Ovary (tissue), 9 donors: ENCODE results near the gene ACSS1. TPM values are rescaled to one million over a fixed set of nuclear protein-coding genes. Genes with fewer than 3 reads are reported as not detected.

Experiments
- DNase-seq, 5 donors: peaks; one replicate each; pipeline ENCODE4 v3.0.0-alpha.2; 2019 to 2020
- H3K27ac ChIP-seq, 2 donors: fragments of 200-600 bp; one replicate each; pipeline versions ENCODE4 v1.5.1 to v1.8.0; 2019 to 2022
- H3K27me3 ChIP-seq: fragments of 200-600 bp; one replicate; pipeline ENCODE4 v1.8.0; 2022
- H3K36me3 ChIP-seq: fragments of 200-600 bp; sonication (generic); one replicate; pipeline ENCODE4 v1.5.1; 2019
- H3K4me1 ChIP-seq: one replicate; pipeline ENCODE4 v1.8.1; 2013; ENCODE audit warnings: mild to moderate bottlenecking, moderate library complexity; ENCODE audit not compliant: insufficient read depth
- H3K4me3 ChIP-seq: fragments of 200-600 bp; sonication (generic); one replicate; pipeline ENCODE4 v1.5.1; 2017
- H3K9me3 ChIP-seq, 2 donors: fragments of 200-600 bp in 1 of 2; sonication (generic) in 1 of 2; one replicate each; pipeline versions ENCODE4 v1.5.1 to v1.8.1; 2013 to 2019; ENCODE audit warnings: mild to moderate bottlenecking in 1 of 2, moderate library complexity in 1 of 2
- CTCF ChIP-seq, 3 donors: fragments of 450-650 bp in 2 of 3; fragments of 200-600 bp in 1 of 3; IDR thresholded peaks; one replicate each; pipeline versions ENCODE4 v1.5.1 to v1.8.0; 2016 to 2022; ENCODE audit warnings: antibody characterized with exemption in 3 of 3, mild to moderate bottlenecking in 1 of 3
- EP300 ChIP-seq: sonication (generic); formaldehyde crosslinking; IDR thresholded peaks from one replicate; pipeline ENCODE4 v1.6.1; 2017; ENCODE audit warnings: antibody characterized with exemption
- POLR2A ChIP-seq: fragments of 450-650 bp; IDR thresholded peaks from one replicate; pipeline ENCODE4 v1.6.1; 2017; ENCODE audit warnings: antibody characterized with exemption, mild to moderate bottlenecking, moderate library complexity
- WGBS, 3 donors: extraction: QIAGEN DNeasy Blood & Tissue Kit in 1 of 3; methylation state at CpG; one replicate each; pipeline versions ENCODE4 v1.1.5 to v1.1.7; 2013 to 2017; 5-methylcytosine and 5-hydroxymethylcytosine counted together
- intact Hi-C, 4 donors: fragments of 100-400 bp; cut with DNase I; formaldehyde crosslinking; loops; one replicate each; pipeline versions ENCODE4 v1.11.0 to v1.15.1; 2022 to 2023
- polyA plus RNA-seq, 2 donors: library from polyadenylated mRNA; stranded (reverse); fragments of 200-250 nt in 1 of 2; fragments of 350-450 nt in 1 of 2; fragmentation: Illumina TruSeq in 1 of 2; extraction: RNeasy Lipid Tissue Mini Kit (QIAGEN cat#74804) in 1 of 2; gene quantifications; one replicate each; pipeline ENCODE4 v1.2.3, GENCODE V29; 2013 to 2014
- total RNA-seq, 7 donors: library from RNA; depleted of rRNA in 2 of 7; stranded (reverse); fragments of >200 nt in 2 of 7; fragmentation: NEBNext Ultra II Directional in 3 of 7; extraction: Animal tissue kit (Norgen Biotek cat#: 25700) in 3 of 7; gene quantifications; one replicate each; pipeline versions ENCODE4 v1.1.0 to v1.2.4, GENCODE V29; 2016 to 2023
- donor health status: DM: no; HTN: no; CAD: no; lungs with moderate emphysema.
- donor health status: DM: no; HTN: no; CAD: no.
- donor health status: Bipolar disorder and iron deficiency.
- donor health status: DM: yes; HTN: yes; CAD: no.
- donor health status: DM: no; HTN: no; CAD: no.
- donor health status: DM: yes; HTN: yes; CAD: no.

Gene ACSS1
- total and polyA plus RNA-seq, 9 donors: 13.1 to 37.0 (median 29.0) TPM

GRCh38 chr20:25061103-25061799 is 3.3 kb upstream of the ACSS1 start:
- WGBS, 3 donors: 83 to 86% (median 85%) methylated on average over 7 of the region's 7 CpGs
- no peak for TF ChIP-seq POLR2A
- TF ChIP-seq CTCF (IDR thresholded peaks at IDR 0.05): no peak
- TF ChIP-seq EP300: no peak
- Histone ChIP-seq H3K4me3 (no peak overlapping the region), H3K4me1 (peaks cover 12% of the 10 kb centered on the region), H3K27ac (no peak overlapping the region), H3K27me3 (no peaks in the 10 kb centered on the region), H3K36me3 (no peaks in the 10 kb centered on the region), H3K9me3 (no peaks in the 10 kb centered on the region)
- intact Hi-C loops: loop anchor here in 1 of 4 donors (10.0 kb wide), 1 partner anchor 344 kb away; the partner anchor contains the start of gene GINS1
- DNase-seq: peak in 1 of 5 donors; percentile 7

- no peaks in the 10 kb centered on the region for H3K36me3 ChIP-seq
- no peaks in the 10 kb centered on the region for H3K27me3 ChIP-seq
- no peaks in the 10 kb centered on the region for H3K9me3 ChIP-seq
- 80 to 89% (median 82%) methylated on average over 7 to 8 of the region's 8 CpGs for WGBS, 3 donors
- peaks cover 24% of the 10 kb centered on the region for H3K4me1 ChIP-seq
- intact Hi-C loops: loop anchor here (2.0 to 10.0 kb wide), 5 partner anchors 67 to 1705 kb away; partner anchors contain the start of genes ABHD12 (in 1 of the 4), APMAP (in 1 of the 4), GINS1 (in 1 of the 4) and NXT1 (in 1 of the 4)
- TF ChIP-seq POLR2A (no peak), CTCF (IDR thresholded peaks at IDR 0.05) (no peak), EP300 (no peak)
- H3K4me3 ChIP-seq: no peak overlapping the region
- no peak overlapping the region for H3K27ac ChIP-seq
- DNase-seq: peak in 1 of 5 donors; percentile 23
Observed at GRCh38 chr20:25059866-25060465, 2.0 kb upstream of the ACSS1 start.

- Histone ChIP-seq H3K4me3 (peak overlapping the region; percentile 80), H3K9me3 (no peaks in the 10 kb centered on the region), H3K27ac (peak overlapping the region in 1 of 2 donors; percentile 74), H3K4me1 (peaks cover 30% of the 10 kb centered on the region), H3K36me3 (no peaks in the 10 kb centered on the region), H3K27me3 (no peaks in the 10 kb centered on the region)
- TF ChIP-seq EP300 (no peak), POLR2A (no peak), CTCF (IDR thresholded peaks at IDR 0.05) (no peak)
- peak in 1 of 5 donors; percentile 45 for DNase-seq
- WGBS, 3 donors: 8 to 15% (median 11%) methylated on average over 20 of the region's 20 CpGs
- intact Hi-C loops: loop anchor here (2.0 to 10.0 kb wide), 4 partner anchors 66 to 1704 kb away; partner anchors contain the start of genes ABHD12 (in 1 of the 4), APMAP (in 1 of the 4) and NXT1 (in 1 of the 4)
Observed at GRCh38 chr20:25058847-25059810, 1.2 kb upstream of the ACSS1 start.
